Sigmoid colon (tissue), 7 donors: ENCODE data around the gene SLC7A6OS. TPM values are rescaled to one million over a fixed set of nuclear protein-coding genes. Genes with fewer than 3 reads are reported as not detected.

Source experiments
- DNase-seq: peaks from one replicate; pipeline ENCODE4 v3.0.0-alpha.2; 2019
- H3K27ac ChIP-seq, 4 donors: fragments of 200-600 bp; sonication (generic); one replicate each; pipeline ENCODE4 v1.5.1; 2016 to 2019; ENCODE audit warnings: mild to moderate bottlenecking in 1 of 4
- H3K27me3 ChIP-seq, 3 donors: fragments of 200-600 bp; sonication (generic); one replicate each; pipeline ENCODE4 v1.5.1; 2019; ENCODE audit warnings: mild to moderate bottlenecking in 1 of 3
- H3K36me3 ChIP-seq, 4 donors: fragments of 200-600 bp; sonication (generic); one replicate each; pipeline ENCODE4 v1.5.1; 2016 to 2019
- H3K4me1 ChIP-seq, 4 donors: fragments of 200-600 bp; sonication (generic); one replicate each; pipeline ENCODE4 v1.5.1; 2017 to 2019
- H3K4me3 ChIP-seq, 4 donors: fragments of 200-600 bp; sonication (generic); one replicate each; pipeline ENCODE4 v1.5.1; 2017 to 2019; ENCODE audit warnings: mild to moderate bottlenecking in 2 of 4, moderate library complexity in 1 of 4
- H3K9me3 ChIP-seq, 4 donors: fragments of 200-600 bp in 3 of 4; sonication (generic) in 3 of 4; one replicate each; pipeline versions ENCODE4 v1.5.1 to v1.6.1; 2013 to 2019
- EP300 ChIP-seq, 4 donors: sonication (generic); formaldehyde crosslinking; IDR thresholded peaks; one replicate each; pipeline ENCODE4 v1.6.1; 2017; ENCODE audit warnings: antibody characterized with exemption in 4 of 4
- POLR2A ChIP-seq, 2 donors: fragments of 450-650 bp; IDR thresholded peaks; one replicate each; pipeline ENCODE4 v1.6.1; 2016; ENCODE audit warnings: antibody characterized with exemption in 2 of 2, mild to moderate bottlenecking in 2 of 2, moderate library complexity in 2 of 2
- POLR2AphosphoS5 ChIP-seq, 4 donors: sonication (generic); formaldehyde crosslinking; IDR thresholded peaks; one replicate each; pipeline ENCODE4 v1.6.1; 2017; ENCODE audit warnings: antibody characterized with exemption in 4 of 4
- WGBS, 2 donors: extraction: QIAGEN DNeasy Blood & Tissue Kit; methylation state at CpG; one replicate each; pipeline ENCODE4 v1.1.7; 2013; 5-methylcytosine and 5-hydroxymethylcytosine counted together
- intact Hi-C: fragments of 100-400 bp; cut with DNase I; formaldehyde crosslinking; loops from one replicate; pipeline ENCODE4 v1.15.1; 2023
- polyA plus RNA-seq, 3 donors: library from polyadenylated mRNA; stranded (reverse); fragments of 200-250 nt; gene quantifications; one replicate each; pipeline ENCODE4 v1.2.3, GENCODE V29; 2013
- total RNA-seq, 4 donors: library from RNA; depleted of rRNA; stranded (reverse); fragments of >200 nt; gene quantifications; one replicate each; pipeline ENCODE4 v1.1.0, GENCODE V29; 2016
- TF ChIP-seq, protein P1 (sequence below), 4 experiments: fragments of 450-650 bp in 3 of 4; fragments of 200-600 bp in 1 of 4; IDR thresholded peaks; one replicate each; pipeline ENCODE4 v1.5.1; 2016 to 2019; ENCODE audit warnings: antibody characterized with exemption in 4 of 4, mild to moderate bottlenecking in 3 of 4, moderate library complexity in 2 of 4
- donor health status: healthy with polysubstance abuse.
- donor health status: Bipolar disorder and iron deficiency.
- donor health status: healthy.

Gene SLC7A6OS
- total and polyA plus RNA-seq, 7 donors: 4.8 to 20.8 (median 10.0) TPM

DNA sequence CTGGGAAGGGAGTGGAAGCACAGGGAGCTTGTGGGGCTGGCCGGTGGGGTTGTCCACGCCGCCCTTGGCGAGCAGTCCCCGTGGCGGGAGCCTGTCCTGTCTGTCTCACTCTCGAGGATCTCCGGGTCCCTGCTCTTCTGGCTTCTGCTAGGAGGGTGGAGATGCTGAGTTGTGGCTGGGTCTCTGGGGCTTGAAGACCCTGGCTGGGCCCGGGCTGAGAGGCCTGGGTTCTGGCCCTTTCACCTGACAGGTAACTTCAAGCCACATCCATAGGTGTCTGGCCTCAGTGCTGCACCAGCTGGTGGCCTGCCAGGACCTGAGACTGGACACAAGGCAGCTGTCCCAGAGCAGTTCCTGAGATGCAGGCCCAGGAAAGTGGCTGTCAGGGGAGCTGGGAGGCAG, 46.8 kb upstream of the SLC7A6OS start:
- Histone ChIP-seq H3K27me3 (no peaks in the 10 kb centered on the region), H3K4me3 (no peak overlapping the region), H3K36me3 (peaks cover 8 to 72% (median 53%) of the 10 kb centered on the region in 4 donors), H3K4me1 (peaks cover 0 to 9% (median 0%) of the 10 kb centered on the region in 4 donors), H3K27ac (no peak overlapping the region), H3K9me3 (no peaks in the 10 kb centered on the region)
- intact Hi-C loops: no loop called here
- WGBS, 2 donors: 89 to 93% methylated on average over 9 of the region's 9 CpGs
- no peak for DNase-seq
- TF ChIP-seq POLR2A (IDR thresholded peaks at IDR 0.05): no peak
- TF ChIP-seq EP300 (IDR thresholded peaks at IDR 0.05): no peak
- TF ChIP-seq, protein P1, sequence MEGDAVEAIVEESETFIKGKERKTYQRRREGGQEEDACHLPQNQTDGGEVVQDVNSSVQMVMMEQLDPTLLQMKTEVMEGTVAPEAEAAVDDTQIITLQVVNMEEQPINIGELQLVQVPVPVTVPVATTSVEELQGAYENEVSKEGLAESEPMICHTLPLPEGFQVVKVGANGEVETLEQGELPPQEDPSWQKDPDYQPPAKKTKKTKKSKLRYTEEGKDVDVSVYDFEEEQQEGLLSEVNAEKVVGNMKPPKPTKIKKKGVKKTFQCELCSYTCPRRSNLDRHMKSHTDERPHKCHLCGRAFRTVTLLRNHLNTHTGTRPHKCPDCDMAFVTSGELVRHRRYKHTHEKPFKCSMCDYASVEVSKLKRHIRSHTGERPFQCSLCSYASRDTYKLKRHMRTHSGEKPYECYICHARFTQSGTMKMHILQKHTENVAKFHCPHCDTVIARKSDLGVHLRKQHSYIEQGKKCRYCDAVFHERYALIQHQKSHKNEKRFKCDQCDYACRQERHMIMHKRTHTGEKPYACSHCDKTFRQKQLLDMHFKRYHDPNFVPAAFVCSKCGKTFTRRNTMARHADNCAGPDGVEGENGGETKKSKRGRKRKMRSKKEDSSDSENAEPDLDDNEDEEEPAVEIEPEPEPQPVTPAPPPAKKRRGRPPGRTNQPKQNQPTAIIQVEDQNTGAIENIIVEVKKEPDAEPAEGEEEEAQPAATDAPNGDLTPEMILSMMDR (IDR thresholded peaks at IDR 0.05): no peak
- TF ChIP-seq POLR2AphosphoS5 (IDR thresholded peaks at IDR 0.05): no peak

DNA sequence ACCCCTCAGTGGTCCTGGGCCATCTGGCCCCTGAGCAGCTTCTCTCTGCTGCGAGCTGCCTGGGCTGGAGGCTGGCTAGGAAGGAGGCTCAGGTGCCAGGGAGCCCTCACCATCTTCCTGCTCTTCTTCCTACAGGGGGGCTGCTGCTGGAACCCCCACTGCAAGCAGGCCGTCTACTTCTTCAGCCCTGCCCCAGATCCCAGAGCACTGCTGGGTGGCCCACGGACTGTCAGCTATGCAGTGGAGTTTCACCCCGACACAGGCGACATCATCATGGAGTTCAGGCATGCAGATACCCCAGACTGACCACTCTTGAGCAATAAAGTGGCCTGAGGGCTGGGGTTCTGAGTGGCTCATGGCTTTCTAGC, 46.2 kb upstream of the SLC7A6OS start:
- H3K36me3 ChIP-seq: peaks cover 14 to 79% (median 59%) of the 10 kb centered on the region in 4 donors
- intact Hi-C loops: no loop called here
- no peak for TF ChIP-seq POLR2AphosphoS5 (IDR thresholded peaks at IDR 0.05)
- TF ChIP-seq, protein P1 (IDR thresholded peaks at IDR 0.05): no peak
- no peak for TF ChIP-seq EP300 (IDR thresholded peaks at IDR 0.05)
- TF ChIP-seq POLR2A (IDR thresholded peaks at IDR 0.05): no peak
- H3K4me3 ChIP-seq: no peak overlapping the region
- no peaks in the 10 kb centered on the region for H3K9me3 ChIP-seq
- no peak for DNase-seq
- peaks cover 0 to 4% (median 0%) of the 10 kb centered on the region in 4 donors for H3K4me1 ChIP-seq
- 85 to 89% methylated on average over 5 of the region's 5 CpGs for WGBS, 2 donors
- H3K27me3 ChIP-seq: no peaks in the 10 kb centered on the region
- H3K27ac ChIP-seq: no peak overlapping the region

DNA sequence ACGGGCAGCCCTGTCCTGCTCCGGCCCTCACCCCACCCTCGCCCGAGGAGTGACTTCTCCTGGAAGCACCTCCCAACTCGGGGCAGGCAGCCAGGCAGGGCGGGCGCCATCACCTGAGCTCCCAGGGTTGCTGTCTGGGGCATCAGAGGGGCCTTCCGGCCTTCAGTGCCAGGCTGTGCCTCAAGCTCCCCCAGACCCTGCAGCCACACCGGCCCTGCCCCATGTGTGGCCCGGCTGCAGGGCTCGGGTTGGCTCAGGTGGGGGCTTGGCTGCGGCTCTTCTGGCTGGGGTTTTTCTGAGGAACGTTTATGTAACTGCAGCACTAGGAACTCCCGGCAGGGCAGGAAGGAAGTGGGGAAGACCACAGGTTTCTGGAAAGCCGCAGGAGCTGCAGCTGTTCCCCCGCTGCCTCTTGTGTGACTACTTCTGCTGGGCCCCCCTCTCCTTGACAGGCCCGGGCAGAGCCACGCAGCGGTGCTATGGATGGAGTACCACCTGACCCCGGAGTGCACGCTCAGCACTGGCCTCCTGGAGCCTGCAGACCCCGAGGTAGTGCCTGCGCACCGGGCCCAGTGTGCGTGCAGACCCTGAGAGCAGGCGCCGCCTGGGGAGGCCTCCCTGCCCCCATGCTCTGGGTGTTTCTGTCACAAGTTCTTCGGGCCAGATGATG, 45.6 kb upstream of the SLC7A6OS start:
- H3K36me3 ChIP-seq: peaks cover 16 to 84% (median 61%) of the 10 kb centered on the region in 4 donors
- no peak for DNase-seq
- no peaks in the 10 kb centered on the region for H3K9me3 ChIP-seq
- no peaks in the 10 kb centered on the region for H3K4me1 ChIP-seq
- TF ChIP-seq POLR2AphosphoS5 (IDR thresholded peaks at IDR 0.05): no peak
- TF ChIP-seq EP300 (IDR thresholded peaks at IDR 0.05): no peak
- TF ChIP-seq, protein P1 (IDR thresholded peaks at IDR 0.05): no peak
- TF ChIP-seq POLR2A (IDR thresholded peaks at IDR 0.05): no peak
- no peaks in the 10 kb centered on the region for H3K27me3 ChIP-seq
- intact Hi-C loops: no loop called here
- no peak overlapping the region for H3K4me3 ChIP-seq
- H3K27ac ChIP-seq: no peak overlapping the region
- WGBS, 2 donors: 52 to 80% methylated on average over 28 of the region's 28 CpGs

DNA sequence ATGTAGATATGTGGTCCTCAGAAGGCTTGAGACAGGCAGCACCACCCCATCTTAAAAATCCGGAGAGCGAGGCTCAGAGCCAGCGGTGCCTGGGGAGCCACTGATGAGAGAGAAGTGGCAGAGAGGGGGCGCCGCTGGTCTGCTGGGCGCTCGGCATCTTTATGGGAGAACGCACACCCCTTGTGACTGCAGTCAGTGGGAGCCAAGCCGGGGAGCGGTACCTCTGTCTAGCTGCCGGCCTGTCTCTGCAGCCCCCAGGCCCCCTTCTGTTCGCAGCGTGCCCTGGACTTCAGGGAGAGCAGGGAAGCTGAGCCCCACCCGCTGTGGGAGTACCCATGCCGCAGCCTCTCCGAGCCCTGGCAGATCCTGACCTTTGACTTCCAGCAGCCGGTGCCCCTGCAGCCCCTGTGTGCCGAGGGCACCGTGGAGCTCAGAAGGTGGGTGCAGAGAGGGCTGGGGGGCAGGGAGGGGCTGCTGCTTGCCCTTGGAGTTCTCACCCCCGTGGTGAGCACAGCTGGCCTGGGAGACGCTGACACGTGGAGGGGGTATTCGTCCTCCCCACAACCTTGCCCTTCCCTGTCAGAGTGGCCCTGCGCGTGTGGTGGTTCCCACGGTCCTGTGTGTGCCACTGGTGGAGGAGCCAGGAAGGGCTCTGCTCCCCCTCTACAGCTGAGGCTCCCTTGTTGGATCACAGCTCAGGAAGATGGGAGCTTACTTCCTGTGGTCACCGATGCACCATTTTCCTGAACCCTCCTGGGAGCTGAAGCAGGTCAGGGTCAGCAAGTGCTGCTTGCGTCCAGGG, 44.9 kb upstream of the SLC7A6OS start:
- no peak for DNase-seq
- H3K36me3 ChIP-seq: peaks cover 16 to 90% (median 64%) of the 10 kb centered on the region in 4 donors
- intact Hi-C loops: no loop called here
- H3K9me3 ChIP-seq: no peaks in the 10 kb centered on the region
- no peak for TF ChIP-seq POLR2A (IDR thresholded peaks at IDR 0.05)
- no peak for TF ChIP-seq POLR2AphosphoS5 (IDR thresholded peaks at IDR 0.05)
- TF ChIP-seq, protein P1 (IDR thresholded peaks at IDR 0.05): no peak
- TF ChIP-seq EP300 (IDR thresholded peaks at IDR 0.05): no peak
- no peak overlapping the region for H3K27ac ChIP-seq
- H3K27me3 ChIP-seq: no peaks in the 10 kb centered on the region
- 80 to 89% methylated on average over 28 of the region's 28 CpGs for WGBS, 2 donors
- no peak overlapping the region for H3K4me3 ChIP-seq
- no peaks in the 10 kb centered on the region for H3K4me1 ChIP-seq
